Stimulated activated naive CD8-positive, alpha-beta T cell treated with anti-CD3 and anti-CD28 coated beads, Interleukin-15, Interleukin-2, amounts not matched to agents 100 ng/mL and 50 ng/mL, for 24 hours (primary cell): Measurements from ENCODE around the gene SYT3.
"Not testable (repeated sequence)": the region's sequence is repeated elsewhere in the genome, so short reads cannot be mapped to it uniquely, and the experiment has no call there.

Experiments
- H3K27ac Mint-ChIP-seq: one replicate; pipeline ENCODE4 v1.8.0; 2021; ENCODE audit warnings: mild to moderate bottlenecking, mixed read lengths
- H3K27me3 Mint-ChIP-seq: one replicate; pipeline ENCODE4 v1.8.0; 2021; ENCODE audit warnings: mixed read lengths
- H3K36me3 Mint-ChIP-seq: one replicate; pipeline ENCODE4 v1.8.0; 2021; ENCODE audit warnings: low read depth, mixed read lengths
- H3K4me1 Mint-ChIP-seq: one replicate; pipeline ENCODE4 v1.8.0; 2021; ENCODE audit warnings: low read depth, mixed read lengths
- H3K4me3 Mint-ChIP-seq: one replicate; pipeline ENCODE4 v1.8.0; 2021; ENCODE audit warnings: mild to moderate bottlenecking, mixed read lengths
- H3K9me3 Mint-ChIP-seq: one replicate; pipeline ENCODE4 v1.8.0; 2021; ENCODE audit warnings: mixed read lengths

SYT3 gene

GRCh38 chr19:50632151-50632835, 7.4 kb downstream of the SYT3 start:
- Mint-ChIP-seq H3K9me3 (peaks cover 14% of the 10 kb centered on the region), H3K4me1 (no peaks in the 10 kb centered on the region), H3K27me3 (peaks cover 10% of the 10 kb centered on the region), H3K27ac (no peak overlapping the region), H3K36me3 (no peaks in the 10 kb centered on the region), H3K4me3 (no peak overlapping the region)

- H3K36me3 Mint-ChIP-seq, result no peaks in the 10 kb centered on the region
- H3K27ac Mint-ChIP-seq, result no peak overlapping the region
- peaks cover 7% of the 10 kb centered on the region for H3K27me3 Mint-ChIP-seq
- H3K9me3 Mint-ChIP-seq, result peaks cover 10% of the 10 kb centered on the region
- no peak overlapping the region for H3K4me3 Mint-ChIP-seq
- H3K4me1 Mint-ChIP-seq, result no peaks in the 10 kb centered on the region
These were observed 9.9 kb downstream of the SYT3 start for GRCh38 chr19:50629801-50630200.

GRCh38 chr19:50629194-50629593, 10.5 kb downstream of the SYT3 start:
- peaks cover 7% of the 10 kb centered on the region for H3K27me3 Mint-ChIP-seq
- H3K9me3 Mint-ChIP-seq, result peaks cover 9% of the 10 kb centered on the region
- H3K27ac Mint-ChIP-seq, result no peak overlapping the region
- H3K36me3 Mint-ChIP-seq, result no peaks in the 10 kb centered on the region
- H3K4me3 Mint-ChIP-seq, result no peak overlapping the region
- H3K4me1 Mint-ChIP-seq, result no peaks in the 10 kb centered on the region

GRCh38 chr19:50628551-50628950, 11.1 kb downstream of the SYT3 start:
- peaks cover 7% of the 10 kb centered on the region for H3K27me3 Mint-ChIP-seq
- H3K4me3 Mint-ChIP-seq, result no peak overlapping the region
- no peak overlapping the region for H3K27ac Mint-ChIP-seq
- no peaks in the 10 kb centered on the region for H3K4me1 Mint-ChIP-seq
- H3K36me3 Mint-ChIP-seq, result no peaks in the 10 kb centered on the region
- peaks cover 4% of the 10 kb centered on the region for H3K9me3 Mint-ChIP-seq

GRCh38 chr19:50628146-50628545, 11.5 kb downstream of the SYT3 start:
- Mint-ChIP-seq H3K27me3 (peaks cover 4% of the 10 kb centered on the region), H3K9me3 (peaks cover under 1% of the 10 kb centered on the region), H3K4me3 (no peak overlapping the region), H3K4me1 (no peaks in the 10 kb centered on the region), H3K36me3 (no peaks in the 10 kb centered on the region), H3K27ac (no peak overlapping the region)

GRCh38 chr19:50626795-50627194, 12.9 kb downstream of the SYT3 start:
- Mint-ChIP-seq H3K27ac (no peak overlapping the region), H3K4me1 (no peaks in the 10 kb centered on the region), H3K4me3 (no peak overlapping the region), H3K9me3 (no peaks in the 10 kb centered on the region), H3K27me3 (peaks cover 4% of the 10 kb centered on the region), H3K36me3 (no peaks in the 10 kb centered on the region)

- H3K36me3 Mint-ChIP-seq, result no peaks in the 10 kb centered on the region
- no peak overlapping the region for H3K4me3 Mint-ChIP-seq
- H3K27ac Mint-ChIP-seq, result no peak overlapping the region
- H3K27me3 Mint-ChIP-seq, result peaks cover 4% of the 10 kb centered on the region
- no peaks in the 10 kb centered on the region for H3K9me3 Mint-ChIP-seq
- no peaks in the 10 kb centered on the region for H3K4me1 Mint-ChIP-seq
These were observed 13.7 kb downstream of the SYT3 start for GRCh38 chr19:50626011-50626410.

- Mint-ChIP-seq H3K4me1 (no peaks in the 10 kb centered on the region), H3K9me3 (no peaks in the 10 kb centered on the region), H3K4me3 (no peak overlapping the region), H3K27me3 (peaks cover 4% of the 10 kb centered on the region), H3K36me3 (no peaks in the 10 kb centered on the region), H3K27ac (no peak overlapping the region)
These were observed 14.6 kb downstream of the SYT3 start for GRCh38 chr19:50624949-50625600.

GRCh38 chr19:50620394-50620906, 19.2 kb downstream of the SYT3 start:
- H3K4me3 Mint-ChIP-seq, H3K27ac Mint-ChIP-seq, H3K27me3 Mint-ChIP-seq, H3K36me3 Mint-ChIP-seq, H3K4me1 Mint-ChIP-seq, H3K9me3 Mint-ChIP-seq: not testable (repeated sequence)

- not testable (repeated sequence) for H3K4me1 Mint-ChIP-seq, H3K4me3 Mint-ChIP-seq, H3K36me3 Mint-ChIP-seq, H3K9me3 Mint-ChIP-seq, H3K27ac Mint-ChIP-seq, H3K27me3 Mint-ChIP-seq
These were observed 20.5 kb downstream of the SYT3 start for GRCh38 chr19:50619184-50619583.

- not testable (repeated sequence) for H3K27me3 Mint-ChIP-seq, H3K4me3 Mint-ChIP-seq, H3K36me3 Mint-ChIP-seq, H3K27ac Mint-ChIP-seq, H3K4me1 Mint-ChIP-seq, H3K9me3 Mint-ChIP-seq
These were observed 21.3 kb downstream of the SYT3 start for GRCh38 chr19:50618379-50618778.

GRCh38 chr19:50612504-50613404, 26.9 kb downstream of the SYT3 start:
- not testable (repeated sequence) for H3K4me1 Mint-ChIP-seq, H3K36me3 Mint-ChIP-seq, H3K9me3 Mint-ChIP-seq, H3K4me3 Mint-ChIP-seq, H3K27ac Mint-ChIP-seq
- peaks cover 18% of the 10 kb centered on the region for H3K27me3 Mint-ChIP-seq

GRCh38 chr19:50607874-50608785, 31.6 kb downstream of the SYT3 start:
- no peak overlapping the region for H3K4me3 Mint-ChIP-seq
- H3K9me3 Mint-ChIP-seq, result peaks cover 4% of the 10 kb centered on the region
- H3K36me3 Mint-ChIP-seq, result no peaks in the 10 kb centered on the region
- no peak overlapping the region for H3K27ac Mint-ChIP-seq
- peaks cover 36% of the 10 kb centered on the region for H3K27me3 Mint-ChIP-seq
- H3K4me1 Mint-ChIP-seq, result peaks cover 8% of the 10 kb centered on the region

- Mint-ChIP-seq H3K9me3 (peaks cover 4% of the 10 kb centered on the region), H3K27ac (no peak overlapping the region), H3K27me3 (peaks cover 37% of the 10 kb centered on the region), H3K36me3 (no peaks in the 10 kb centered on the region), H3K4me3 (no peak overlapping the region), H3K4me1 (peaks cover 8% of the 10 kb centered on the region)
These were observed 32.3 kb downstream of the SYT3 start for GRCh38 chr19:50607388-50607787.
